Omental fat pad (tissue), 4 donors: ENCODE measurements around the gene JUN. TPM values are rescaled to one million over a fixed set of nuclear protein-coding genes. Genes with fewer than 3 reads are reported as not detected.

Source experiments
- ATAC-seq: fragments of 150-250 bp; one replicate; pipeline ENCODE4 v1.9.1; 2016; ENCODE audit warnings: mild to moderate bottlenecking, moderate library complexity; ENCODE audit not compliant: low FRiP score
- DNase-seq: peaks from one replicate; pipeline ENCODE4 v3.0.0-alpha.2; 2019; ENCODE audit warnings: low spot score
- CTCF ChIP-seq, 3 donors: fragments of 450-650 bp; IDR thresholded peaks; one replicate each; pipeline ENCODE4 v1.5.1; 2016 to 2017; ENCODE audit warnings: antibody characterized with exemption in 3 of 3, mild to moderate bottlenecking in 3 of 3, moderate library complexity in 2 of 3
- total RNA-seq, 4 donors: library from RNA; depleted of rRNA; stranded (reverse); fragments of >200 nt; gene quantifications; one replicate each; pipeline ENCODE4 v1.1.0, GENCODE V29; 2016

JUN gene
- total RNA-seq, 4 donors from 2014 or later = 367 to 477 (median 404) TPM

GRCh38 chr1:58768191-58768731, 15.6 kb downstream of the JUN start:
- TF ChIP-seq CTCF (IDR thresholded peaks at IDR 0.05) = no peak
- no peak for ATAC-seq
- DNase-seq = no peak

- no peak for TF ChIP-seq CTCF (IDR thresholded peaks at IDR 0.05)
- DNase-seq (no peak), ATAC-seq (no peak)
Observed at GRCh38 chr1:58767143-58767542, 16.7 kb downstream of the JUN start.

GRCh38 chr1:58765441-58765840, 18.4 kb downstream of the JUN start:
- no peak for TF ChIP-seq CTCF (IDR thresholded peaks at IDR 0.05)

GRCh38 chr1:58765006-58765405, 18.8 kb downstream of the JUN start:
- no peak for ATAC-seq
- TF ChIP-seq CTCF (IDR thresholded peaks at IDR 0.05) = no peak
- DNase-seq = no peak

More at GRCh38 chr1:58765441-58765840, 18.4 kb downstream of the JUN start:
- DNase-seq = no peak
- ATAC-seq = no peak

GRCh38 chr1:58764294-58764978, 19.4 kb downstream of the JUN start:
- no peak for TF ChIP-seq CTCF (IDR thresholded peaks at IDR 0.05)
- DNase-seq (no peak), ATAC-seq (peak; percentile 61)

- ATAC-seq (no peak), DNase-seq (no peak)
- TF ChIP-seq CTCF (IDR thresholded peaks at IDR 0.05) = no peak
Observed at GRCh38 chr1:58763214-58763613, 20.6 kb downstream of the JUN start.

GRCh38 chr1:58762806-58763205, 21.0 kb downstream of the JUN start:
- no peak for DNase-seq
- TF ChIP-seq CTCF (IDR thresholded peaks at IDR 0.05) = no peak

More at GRCh38 chr1:58762806-58763205, 21.0 kb downstream of the JUN start:
- no peak for ATAC-seq
